ENCODE measurements around the gene MARCHF3. TPM values are rescaled to one million over a fixed set of nuclear protein-coding genes. Genes with fewer than 3 reads are reported as not detected.

The MARCHF3 gene
- total RNA-seq, 1 donor from 2014 or later = 16.5 TPM

GRCh38 chr5:126982202-126982601 is 48.2 kb downstream of the MARCHF3 start:
- H3K9me3 Mint-ChIP-seq (ENCODE audit: unreplicated experiment) = peaks cover under 1% of the 10 kb centered on the region
- no peak overlapping the region for H3K4me3 Mint-ChIP-seq (ENCODE audit: unreplicated experiment)
- no peaks in the 10 kb centered on the region for H3K9me3 ChIP-seq (ENCODE audit: insufficient read depth, low read depth, low read length)
- no peak for TF ChIP-seq CTCF (IDR thresholded peaks at IDR 0.05; ENCODE audit: insufficient read depth, low read depth, low read length)
- no peak for TF ChIP-seq EZH2 (IDR thresholded peaks at IDR 0.05; ENCODE audit: insufficient read depth, low read length)
- no peaks in the 10 kb centered on the region for H3K27me3 ChIP-seq (ENCODE audit: insufficient read depth, low read length)
- no peak overlapping the region for H3K27ac Mint-ChIP-seq (ENCODE audit: unreplicated experiment)
- H3K36me3 Mint-ChIP-seq (ENCODE audit: low read depth, unreplicated experiment) = no peaks in the 10 kb centered on the region
- H3K4me1 Mint-ChIP-seq (ENCODE audit: low read depth, unreplicated experiment) = peaks cover 5% of the 10 kb centered on the region
- H2AFZ ChIP-seq (ENCODE audit: low read depth, low read length) = no peak overlapping the region
- no peaks in the 10 kb centered on the region for H3K4me1 ChIP-seq (ENCODE audit: insufficient read depth, low read length)
- H3K27me3 Mint-ChIP-seq (ENCODE audit: low read depth, unreplicated experiment) = no peaks in the 10 kb centered on the region
- no peak overlapping the region for H3K27ac ChIP-seq (ENCODE audit: low read depth, low read length)
- no peaks in the 10 kb centered on the region for H4K20me1 ChIP-seq (ENCODE audit: insufficient read depth, low read length)
- no peak overlapping the region for H3K9ac ChIP-seq (ENCODE audit: low read length)
- H3K36me3 ChIP-seq (ENCODE audit: insufficient read depth, low read length) = no peaks in the 10 kb centered on the region
- no peak overlapping the region for H3K4me2 ChIP-seq (ENCODE audit: low read length)
- no peak for DNase-seq (ENCODE audit: low read depth)
- H3K4me3 ChIP-seq (ENCODE audit: insufficient read depth, low read depth, low read length) = no peak overlapping the region
- no peaks in the 10 kb centered on the region for H3K79me2 ChIP-seq (ENCODE audit: insufficient read depth, low read length)
- no peak for FAIRE-seq

GRCh38 chr5:126981701-126982100 is 48.7 kb downstream of the MARCHF3 start:
- H4K20me1 ChIP-seq (ENCODE audit: insufficient read depth, low read length) = no peaks in the 10 kb centered on the region
- Mint-ChIP-seq H3K27me3 (ENCODE audit: low read depth, unreplicated experiment) (peaks cover under 1% of the 10 kb centered on the region), H3K9me3 (ENCODE audit: unreplicated experiment) (peaks cover 1% of the 10 kb centered on the region), H3K4me3 (ENCODE audit: unreplicated experiment) (no peak overlapping the region), H3K36me3 (ENCODE audit: low read depth, unreplicated experiment) (no peaks in the 10 kb centered on the region), H3K4me1 (ENCODE audit: low read depth, unreplicated experiment) (peaks cover 5% of the 10 kb centered on the region), H3K27ac (ENCODE audit: unreplicated experiment) (no peak overlapping the region)
- no peak overlapping the region for H3K4me3 ChIP-seq (ENCODE audit: insufficient read depth, low read depth, low read length)
- no peak overlapping the region for H3K4me2 ChIP-seq (ENCODE audit: low read length)
- TF ChIP-seq EZH2 (IDR thresholded peaks at IDR 0.05; ENCODE audit: insufficient read depth, low read length) (no peak), CTCF (IDR thresholded peaks at IDR 0.05; ENCODE audit: insufficient read depth, low read depth, low read length) (no peak)
- FAIRE-seq (no peak), DNase-seq (ENCODE audit: low read depth) (no peak)
- H3K36me3 ChIP-seq (ENCODE audit: insufficient read depth, low read length) = no peaks in the 10 kb centered on the region
- H3K27me3 ChIP-seq (ENCODE audit: insufficient read depth, low read length) = no peaks in the 10 kb centered on the region
- no peak overlapping the region for H2AFZ ChIP-seq (ENCODE audit: low read depth, low read length)
- no peaks in the 10 kb centered on the region for H3K9me3 ChIP-seq (ENCODE audit: insufficient read depth, low read depth, low read length)
- H3K79me2 ChIP-seq (ENCODE audit: insufficient read depth, low read length) = no peaks in the 10 kb centered on the region
- no peak overlapping the region for H3K27ac ChIP-seq (ENCODE audit: low read depth, low read length)
- no peak overlapping the region for H3K9ac ChIP-seq (ENCODE audit: low read length)
- no peaks in the 10 kb centered on the region for H3K4me1 ChIP-seq (ENCODE audit: insufficient read depth, low read length)

- Mint-ChIP-seq H3K36me3 (ENCODE audit: low read depth, unreplicated experiment) (no peaks in the 10 kb centered on the region), H3K27me3 (ENCODE audit: low read depth, unreplicated experiment) (peaks cover 3% of the 10 kb centered on the region), H3K4me3 (ENCODE audit: unreplicated experiment) (no peak overlapping the region), H3K4me1 (ENCODE audit: low read depth, unreplicated experiment) (peaks cover 5% of the 10 kb centered on the region), H3K9me3 (ENCODE audit: unreplicated experiment) (peaks cover 1% of the 10 kb centered on the region), H3K27ac (ENCODE audit: unreplicated experiment) (no peak overlapping the region)
- no peak overlapping the region for H3K4me2 ChIP-seq (ENCODE audit: low read length)
- FAIRE-seq (no peak), DNase-seq (ENCODE audit: low read depth) (no peak)
- no peaks in the 10 kb centered on the region for H3K9me3 ChIP-seq (ENCODE audit: insufficient read depth, low read depth, low read length)
- no peaks in the 10 kb centered on the region for H3K36me3 ChIP-seq (ENCODE audit: insufficient read depth, low read length)
- H3K79me2 ChIP-seq (ENCODE audit: insufficient read depth, low read length) = no peaks in the 10 kb centered on the region
- no peak overlapping the region for H3K9ac ChIP-seq (ENCODE audit: low read length)
- H3K27me3 ChIP-seq (ENCODE audit: insufficient read depth, low read length) = no peaks in the 10 kb centered on the region
- no peak overlapping the region for H3K27ac ChIP-seq (ENCODE audit: low read depth, low read length)
- no peaks in the 10 kb centered on the region for H4K20me1 ChIP-seq (ENCODE audit: insufficient read depth, low read length)
- no peaks in the 10 kb centered on the region for H3K4me1 ChIP-seq (ENCODE audit: insufficient read depth, low read length)
- TF ChIP-seq EZH2 (IDR thresholded peaks at IDR 0.05; ENCODE audit: insufficient read depth, low read length) (no peak), CTCF (IDR thresholded peaks at IDR 0.05; ENCODE audit: insufficient read depth, low read depth, low read length) (no peak)
- H2AFZ ChIP-seq (ENCODE audit: low read depth, low read length) = no peak overlapping the region
- no peak overlapping the region for H3K4me3 ChIP-seq (ENCODE audit: insufficient read depth, low read depth, low read length)
These were observed 49.1 kb downstream of the MARCHF3 start for GRCh38 chr5:126981222-126981621.
